ENCODE results near the gene PCCA. TPM values are rescaled to one million over a fixed set of nuclear protein-coding genes. Genes with fewer than 3 reads are reported as not detected.

The PCCA gene
- total and polyA plus RNA-seq, 2 of the 13 experiments (the other 11 are each of a cell fraction or from before 2014, with no cell fraction given), result 15.0 to 32.2 TPM

DNA sequence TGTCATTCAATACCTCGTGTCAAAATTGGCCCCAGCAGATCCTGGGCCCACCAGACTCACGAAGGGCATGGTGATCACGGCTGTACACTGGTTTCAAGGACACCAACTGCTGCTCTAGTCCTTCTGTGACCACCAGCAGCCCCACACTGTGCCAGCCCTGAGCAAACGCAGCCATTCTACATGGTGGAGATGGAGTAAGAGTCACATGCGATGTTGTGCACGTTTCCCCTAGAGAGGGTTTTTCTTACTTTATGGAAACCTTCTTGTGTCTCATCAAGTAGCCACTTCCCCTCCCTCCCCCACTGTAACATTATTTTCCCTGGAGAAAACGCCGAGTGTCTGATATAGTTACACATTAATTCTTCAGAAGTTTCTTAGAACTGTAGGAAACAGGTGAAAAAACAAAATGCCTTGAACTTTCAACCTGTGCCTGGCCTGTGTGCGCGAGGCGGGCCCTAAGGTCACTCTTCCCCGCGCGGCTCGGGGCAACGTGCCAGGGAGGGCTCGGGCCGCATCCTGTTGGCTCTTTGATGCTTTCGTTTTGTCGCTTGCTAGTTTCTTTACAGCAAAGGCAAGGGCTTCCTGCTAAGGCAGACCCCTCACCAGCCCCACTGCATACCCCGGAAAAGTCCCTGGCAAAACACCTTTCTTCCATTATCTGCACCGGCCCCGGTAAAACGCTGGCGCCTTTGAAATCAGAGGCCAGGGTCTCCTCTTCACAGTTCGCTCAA is 455.1 kb downstream of the PCCA start (continued):
- TF ChIP-seq, protein P1, sequence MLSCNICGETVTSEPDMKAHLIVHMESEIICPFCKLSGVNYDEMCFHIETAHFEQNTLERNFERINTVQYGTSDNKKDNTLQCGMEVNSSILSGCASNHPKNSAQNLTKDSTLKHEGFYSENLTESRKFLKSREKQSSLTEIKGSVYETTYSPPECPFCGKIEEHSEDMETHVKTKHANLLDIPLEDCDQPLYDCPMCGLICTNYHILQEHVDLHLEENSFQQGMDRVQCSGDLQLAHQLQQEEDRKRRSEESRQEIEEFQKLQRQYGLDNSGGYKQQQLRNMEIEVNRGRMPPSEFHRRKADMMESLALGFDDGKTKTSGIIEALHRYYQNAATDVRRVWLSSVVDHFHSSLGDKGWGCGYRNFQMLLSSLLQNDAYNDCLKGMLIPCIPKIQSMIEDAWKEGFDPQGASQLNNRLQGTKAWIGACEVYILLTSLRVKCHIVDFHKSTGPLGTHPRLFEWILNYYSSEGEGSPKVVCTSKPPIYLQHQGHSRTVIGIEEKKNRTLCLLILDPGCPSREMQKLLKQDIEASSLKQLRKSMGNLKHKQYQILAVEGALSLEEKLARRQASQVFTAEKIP (CRISPR knock-in tag; IDR thresholded peaks at IDR 0.05; ENCODE audit: borderline replicate concordance), result no peak
- TF ChIP-seq ZBTB38 (CRISPR knock-in tag; IDR thresholded peaks at IDR 0.05) (peak; percentile 64), ZNF816 (CRISPR knock-in tag; IDR thresholded peaks at IDR 0.05; ENCODE audit: borderline replicate concordance) (no peak), LCORL (IDR thresholded peaks at IDR 0.05) (no peak), LCORL (CRISPR knock-in tag; IDR thresholded peaks at IDR 0.05) (peak; percentile 71), ZNF883 (CRISPR knock-in tag; IDR thresholded peaks at IDR 0.05; ENCODE audit: not compliant biosample characterization) (no peak), KAT7 (CRISPR knock-in tag; IDR thresholded peaks at IDR 0.05; ENCODE audit: borderline replicate concordance) (no peak), ZC3H4 (CRISPR knock-in tag; IDR thresholded peaks at IDR 0.05; ENCODE audit: borderline replicate concordance) (no peak), FIP1L1 (IDR thresholded peaks at IDR 0.05; ENCODE audit: borderline replicate concordance, insufficient read depth, low read depth, low read length) (no peak), PLRG1 (conservative IDR thresholded peaks at IDR 0.05) (no peak), ZNF207 (IDR thresholded peaks at IDR 0.05; ENCODE audit: borderline replicate concordance) (no peak), SPEN (CRISPR knock-in tag; IDR thresholded peaks at IDR 0.05; ENCODE audit: low read depth) (peak; percentile 63; the same call in 1 of the 2 replicates), REL (CRISPR knock-in tag; conservative IDR thresholded peaks at IDR 0.05) (no peak)
- TF ChIP-seq, protein P2, sequence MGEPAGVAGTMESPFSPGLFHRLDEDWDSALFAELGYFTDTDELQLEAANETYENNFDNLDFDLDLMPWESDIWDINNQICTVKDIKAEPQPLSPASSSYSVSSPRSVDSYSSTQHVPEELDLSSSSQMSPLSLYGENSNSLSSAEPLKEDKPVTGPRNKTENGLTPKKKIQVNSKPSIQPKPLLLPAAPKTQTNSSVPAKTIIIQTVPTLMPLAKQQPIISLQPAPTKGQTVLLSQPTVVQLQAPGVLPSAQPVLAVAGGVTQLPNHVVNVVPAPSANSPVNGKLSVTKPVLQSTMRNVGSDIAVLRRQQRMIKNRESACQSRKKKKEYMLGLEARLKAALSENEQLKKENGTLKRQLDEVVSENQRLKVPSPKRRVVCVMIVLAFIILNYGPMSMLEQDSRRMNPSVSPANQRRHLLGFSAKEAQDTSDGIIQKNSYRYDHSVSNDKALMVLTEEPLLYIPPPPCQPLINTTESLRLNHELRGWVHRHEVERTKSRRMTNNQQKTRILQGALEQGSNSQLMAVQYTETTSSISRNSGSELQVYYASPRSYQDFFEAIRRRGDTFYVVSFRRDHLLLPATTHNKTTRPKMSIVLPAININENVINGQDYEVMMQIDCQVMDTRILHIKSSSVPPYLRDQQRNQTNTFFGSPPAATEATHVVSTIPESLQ (CRISPR knock-in tag; conservative IDR thresholded peaks at IDR 0.05), result no peak
- TF ChIP-seq, protein P3, sequence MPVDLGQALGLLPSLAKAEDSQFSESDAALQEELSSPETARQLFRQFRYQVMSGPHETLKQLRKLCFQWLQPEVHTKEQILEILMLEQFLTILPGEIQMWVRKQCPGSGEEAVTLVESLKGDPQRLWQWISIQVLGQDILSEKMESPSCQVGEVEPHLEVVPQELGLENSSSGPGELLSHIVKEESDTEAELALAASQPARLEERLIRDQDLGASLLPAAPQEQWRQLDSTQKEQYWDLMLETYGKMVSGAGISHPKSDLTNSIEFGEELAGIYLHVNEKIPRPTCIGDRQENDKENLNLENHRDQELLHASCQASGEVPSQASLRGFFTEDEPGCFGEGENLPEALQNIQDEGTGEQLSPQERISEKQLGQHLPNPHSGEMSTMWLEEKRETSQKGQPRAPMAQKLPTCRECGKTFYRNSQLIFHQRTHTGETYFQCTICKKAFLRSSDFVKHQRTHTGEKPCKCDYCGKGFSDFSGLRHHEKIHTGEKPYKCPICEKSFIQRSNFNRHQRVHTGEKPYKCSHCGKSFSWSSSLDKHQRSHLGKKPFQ (CRISPR knock-in tag; IDR thresholded peaks at IDR 0.05; ENCODE audit: insufficient replicate concordance), result no peak
- TF ChIP-seq, protein P4, sequence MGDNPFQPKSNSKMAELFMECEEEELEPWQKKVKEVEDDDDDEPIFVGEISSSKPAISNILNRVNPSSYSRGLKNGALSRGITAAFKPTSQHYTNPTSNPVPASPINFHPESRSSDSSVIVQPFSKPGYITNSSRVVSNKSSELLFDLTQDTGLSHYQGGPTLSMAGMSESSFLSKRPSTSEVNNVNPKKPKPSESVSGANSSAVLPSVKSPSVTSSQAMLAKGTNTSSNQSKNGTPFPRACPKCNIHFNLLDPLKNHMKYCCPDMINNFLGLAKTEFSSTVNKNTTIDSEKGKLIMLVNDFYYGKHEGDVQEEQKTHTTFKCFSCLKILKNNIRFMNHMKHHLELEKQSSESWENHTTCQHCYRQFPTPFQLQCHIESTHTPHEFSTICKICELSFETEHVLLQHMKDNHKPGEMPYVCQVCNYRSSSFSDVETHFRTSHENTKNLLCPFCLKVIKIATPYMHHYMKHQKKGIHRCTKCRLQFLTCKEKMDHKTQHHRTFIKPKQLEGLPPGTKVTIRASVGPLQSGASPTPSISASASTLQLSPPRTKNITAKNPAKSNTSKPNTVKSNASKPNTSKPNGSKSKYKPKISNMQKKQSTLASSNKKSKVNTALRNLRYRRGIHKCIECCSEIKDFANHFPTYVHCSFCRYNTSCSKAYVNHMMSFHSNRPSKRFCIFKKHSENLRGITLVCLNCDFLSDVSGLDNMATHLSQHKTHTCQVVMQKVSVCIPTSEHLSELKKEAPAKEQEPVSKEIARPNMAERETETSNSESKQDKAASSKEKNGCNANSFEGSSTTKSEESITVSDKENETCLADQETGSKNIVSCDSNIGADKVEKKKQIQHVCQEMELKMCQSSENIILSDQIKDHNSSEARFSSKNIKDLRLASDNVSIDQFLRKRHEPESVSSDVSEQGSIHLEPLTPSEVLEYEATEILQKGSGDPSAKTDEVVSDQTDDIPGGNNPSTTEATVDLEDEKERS (CRISPR knock-in tag; IDR thresholded peaks at IDR 0.05), result no peak
- TF ChIP-seq, protein P5, sequence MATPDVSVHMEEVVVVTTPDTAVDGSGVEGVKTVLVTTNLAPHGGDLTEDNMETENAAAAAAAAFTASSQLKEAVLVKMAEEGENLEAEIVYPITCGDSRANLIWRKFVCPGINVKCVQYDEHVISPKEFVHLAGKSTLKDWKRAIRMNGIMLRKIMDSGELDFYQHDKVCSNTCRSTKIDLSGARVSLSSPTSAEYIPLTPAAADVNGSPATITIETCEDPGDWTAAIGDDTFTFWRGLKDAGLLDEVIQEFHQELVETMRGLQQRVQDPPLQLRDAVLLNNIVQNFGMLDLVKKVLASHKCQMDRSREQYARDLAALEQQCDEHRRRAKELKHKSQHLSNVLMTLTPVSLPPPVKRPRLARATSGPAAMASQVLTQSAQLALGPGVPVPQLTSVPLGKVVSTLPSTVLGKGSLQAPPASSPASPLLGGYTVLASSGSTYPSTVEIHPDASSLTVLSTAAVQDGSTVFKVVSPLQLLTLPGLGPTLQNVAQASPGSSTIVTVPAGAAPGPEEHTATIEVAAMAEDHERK (CRISPR knock-in tag; IDR thresholded peaks at IDR 0.05; ENCODE audit: low read depth), result no peak
- TF ChIP-seq, protein P6, sequence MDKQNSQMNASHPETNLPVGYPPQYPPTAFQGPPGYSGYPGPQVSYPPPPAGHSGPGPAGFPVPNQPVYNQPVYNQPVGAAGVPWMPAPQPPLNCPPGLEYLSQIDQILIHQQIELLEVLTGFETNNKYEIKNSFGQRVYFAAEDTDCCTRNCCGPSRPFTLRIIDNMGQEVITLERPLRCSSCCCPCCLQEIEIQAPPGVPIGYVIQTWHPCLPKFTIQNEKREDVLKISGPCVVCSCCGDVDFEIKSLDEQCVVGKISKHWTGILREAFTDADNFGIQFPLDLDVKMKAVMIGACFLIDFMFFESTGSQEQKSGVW (CRISPR knock-in tag; IDR thresholded peaks at IDR 0.05; ENCODE audit: borderline replicate concordance), result no peak
